GM19023 (cell line): ENCODE results near the gene FGF14.
"Not testable (repeated sequence)": the region's sequence is repeated elsewhere in the genome, so short reads cannot be mapped to it uniquely, and the experiment has no call there.

Experiments used
- ATAC-seq: cut with Tn5 transposase; IDR thresholded peaks from one replicate; pipeline ENCODE4 v1.9.1; 2021; ENCODE audit warnings: mild to moderate bottlenecking, moderate library complexity; ENCODE audit not compliant: unreplicated experiment

Gene FGF14

GRCh38 chr13:102139626-102140025 lies 262.2 kb downstream of the FGF14 start:
- ATAC-seq = no peak

- no peak for ATAC-seq
These were observed 263.1 kb downstream of the FGF14 start for GRCh38 chr13:102138635-102139190.

GRCh38 chr13:102137904-102138303 lies 263.9 kb downstream of the FGF14 start:
- not testable (repeated sequence) for ATAC-seq

- ATAC-seq = no peak
These were observed 265.0 kb downstream of the FGF14 start for GRCh38 chr13:102136735-102137296.

- no peak for ATAC-seq
These were observed 269.0 kb downstream of the FGF14 start for GRCh38 chr13:102132777-102133295.

GRCh38 chr13:102131246-102131645 lies 270.6 kb downstream of the FGF14 start:
- no peak for ATAC-seq

- ATAC-seq = no peak
These were observed 273.5 kb downstream of the FGF14 start for GRCh38 chr13:102128216-102128810.

GRCh38 chr13:102127153-102127552 lies 274.7 kb downstream of the FGF14 start:
- no peak for ATAC-seq

GRCh38 chr13:102122147-102122546 lies 279.7 kb downstream of the FGF14 start:
- ATAC-seq = no peak

- ATAC-seq = no peak
These were observed 284.5 kb downstream of the FGF14 start for GRCh38 chr13:102117175-102117831.

- ATAC-seq = no peak
These were observed 298.4 kb downstream of the FGF14 start for GRCh38 chr13:102103469-102103868.

- no peak for ATAC-seq
These were observed 301.6 kb downstream of the FGF14 start for GRCh38 chr13:102100234-102100633.

GRCh38 chr13:102097708-102098107 lies 304.1 kb downstream of the FGF14 start:
- ATAC-seq = no peak

GRCh38 chr13:102093288-102093687 lies 308.6 kb downstream of the FGF14 start:
- ATAC-seq = not testable (repeated sequence)

GRCh38 chr13:102091231-102091630 lies 310.6 kb downstream of the FGF14 start:
- ATAC-seq = no peak

- ATAC-seq = no peak
These were observed 311.3 kb downstream of the FGF14 start for GRCh38 chr13:102090532-102090931.

- no peak for ATAC-seq
These were observed 312.1 kb downstream of the FGF14 start for GRCh38 chr13:102089722-102090121.

GRCh38 chr13:102089177-102089576 lies 312.7 kb downstream of the FGF14 start:
- no peak for ATAC-seq

GRCh38 chr13:102073251-102073650 lies 328.6 kb downstream of the FGF14 start:
- no peak for ATAC-seq

GRCh38 chr13:102071711-102072110 lies 330.1 kb downstream of the FGF14 start:
- no peak for ATAC-seq

- not testable (repeated sequence) for ATAC-seq
These were observed 333.5 kb downstream of the FGF14 start for GRCh38 chr13:102068323-102068722.
